Activated CD8-positive, alpha-beta T cell treated with anti-CD3 and anti-CD28 coated beads for 36 hours (primary cell): ENCODE data around the gene SEC14L3. TPM values are rescaled to one million over a fixed set of nuclear protein-coding genes. Genes with fewer than 3 reads are reported as not detected.

Experiments
- ATAC-seq: fragments of 200-7000 bp; cut with Tn5 transposase; one replicate; pipeline ENCODE4 v1.10.0; 2021; ENCODE audit warnings: mild to moderate bottlenecking, moderate library complexity
- CTCF ChIA-PET: fragments of 350-600 bp; sonication (Branson Sonifier 250); formaldehyde crosslinking; loops from one replicate; lab custom pipeline; 2021; ENCODE audit warnings: antibody characterized with exemption; lab: Charles Lee
- POLR2A ChIA-PET: fragments of 350-600 bp; sonication (Branson Sonifier 250); formaldehyde crosslinking; loops from one replicate; lab custom pipeline; 2021; ENCODE audit warnings: antibody characterized with exemption; lab: Charles Lee
- DNase-seq: peaks from one replicate; pipeline ENCODE4 v3.0.0-alpha.2; 2020
- H3K27ac Mint-ChIP-seq: one replicate; pipeline ENCODE4 v1.8.0; 2021; ENCODE audit warnings: mild to moderate bottlenecking, mixed read lengths
- H3K27me3 Mint-ChIP-seq: one replicate; pipeline ENCODE4 v1.8.0; 2021; ENCODE audit warnings: mixed read lengths
- H3K36me3 Mint-ChIP-seq: one replicate; pipeline ENCODE4 v1.8.0; 2021; ENCODE audit warnings: low read depth, mixed read lengths
- H3K4me1 Mint-ChIP-seq: one replicate; pipeline ENCODE4 v1.8.0; 2021; ENCODE audit warnings: low read depth, mixed read lengths
- H3K4me3 Mint-ChIP-seq: one replicate; pipeline ENCODE4 v1.8.0; 2021; ENCODE audit warnings: mild to moderate bottlenecking, moderate library complexity, mixed read lengths
- H3K9me3 Mint-ChIP-seq: one replicate; pipeline ENCODE4 v1.8.0; 2021; ENCODE audit warnings: mixed read lengths
- CTCF ChIP-seq: fragments of 200-600 bp; IDR thresholded peaks from one replicate; pipeline ENCODE4 v1.8.0; 2022; ENCODE audit warnings: antibody characterized with exemption, mild to moderate bottlenecking
- intact Hi-C: fragments of 100-400 bp; cut with micrococcal nuclease; formaldehyde crosslinking; loops from one replicate; pipeline ENCODE4 v1.10.0; 2022
- total RNA-seq, 2 experiments: library from RNA; stranded (reverse); gene quantifications; one replicate each; pipeline ENCODE4 v1.2.3, GENCODE V29; 2021

SEC14L3 gene
- total RNA-seq, 2 experiments from 2014 or later = not detected

GRCh38 chr22:30488121-30488520 is 16.3 kb upstream of the SEC14L3 start:
- no peaks in the 10 kb centered on the region for H3K9me3 Mint-ChIP-seq
- no peak for ATAC-seq

GRCh38 chr22:30486661-30487115 is 14.9 kb upstream of the SEC14L3 start:
- H3K27ac Mint-ChIP-seq = no peak overlapping the region
- no peak for TF ChIP-seq CTCF
- H3K4me1 Mint-ChIP-seq = no peaks in the 10 kb centered on the region
- DNase-seq (no peak), ATAC-seq (no peak)
- H3K27me3 Mint-ChIP-seq = peaks cover 6% of the 10 kb centered on the region
- ChIA-PET CTCF (interaction anchor here (1.0 to 4.8 kb wide), 9 partner anchors 9 to 198 kb away, joined by 4 to 59 read pairs (median 6); partner anchors contain the start of genes CASTOR1, RNF215 and SEC14L3), POLR2A (interaction anchor here (1.5 kb wide), 1 partner anchor 95 kb away, joined by 3 read pairs; no protein-coding TSS in a partner anchor)
- no peaks in the 10 kb centered on the region for H3K9me3 Mint-ChIP-seq
- no peak overlapping the region for H3K4me3 Mint-ChIP-seq
- intact Hi-C loops = no loop called here
- H3K36me3 Mint-ChIP-seq = no peaks in the 10 kb centered on the region

More at GRCh38 chr22:30488121-30488520, 16.3 kb upstream of the SEC14L3 start:
- TF ChIP-seq CTCF = no peak
- Mint-ChIP-seq H3K27ac (no peak overlapping the region), H3K27me3 (peaks cover 4% of the 10 kb centered on the region), H3K4me1 (no peaks in the 10 kb centered on the region), H3K36me3 (no peaks in the 10 kb centered on the region), H3K4me3 (no peak overlapping the region)
- CTCF ChIA-PET = interaction anchor here (1.8 kb wide), 1 partner anchor 97 kb away, joined by 6 read pairs; no protein-coding TSS in a partner anchor
- POLR2A ChIA-PET = no interaction called here
- intact Hi-C loops = no loop called here
- DNase-seq = peak; percentile 13

GRCh38 chr22:30486118-30486517 is 14.3 kb upstream of the SEC14L3 start:
- CTCF ChIA-PET = interaction anchor here (0.7 to 4.8 kb wide), 18 partner anchors 9 to 198 kb away, joined by 3 to 59 read pairs (median 5); partner anchors contain the start of genes CASTOR1, RNF215, SEC14L2 and SEC14L3
- intact Hi-C loops = no loop called here
- DNase-seq (no peak), ATAC-seq (no peak)
- H3K27ac Mint-ChIP-seq = no peak overlapping the region
- no peaks in the 10 kb centered on the region for H3K9me3 Mint-ChIP-seq
- no peak overlapping the region for H3K4me3 Mint-ChIP-seq
- POLR2A ChIA-PET = interaction anchor here (1.0 to 1.5 kb wide), 2 partner anchors 11 to 95 kb away, joined by 3 read pairs; no protein-coding TSS in a partner anchor
- no peaks in the 10 kb centered on the region for H3K4me1 Mint-ChIP-seq
- TF ChIP-seq CTCF = no peak
- H3K27me3 Mint-ChIP-seq = peaks cover 6% of the 10 kb centered on the region
- H3K36me3 Mint-ChIP-seq = no peaks in the 10 kb centered on the region

GRCh38 chr22:30485362-30485988 is 13.7 kb upstream of the SEC14L3 start:
- CTCF ChIA-PET = interaction anchor here (0.7 to 4.8 kb wide), 20 partner anchors 8 to 197 kb away, joined by 3 to 59 read pairs (median 4); partner anchors contain the start of genes CASTOR1, RNF215, SEC14L2 and SEC14L3
- no peaks in the 10 kb centered on the region for H3K36me3 Mint-ChIP-seq

More at GRCh38 chr22:30485362-30485988, 13.7 kb upstream of the SEC14L3 start:
- ATAC-seq = peak; percentile 99
- Mint-ChIP-seq H3K9me3 (no peaks in the 10 kb centered on the region), H3K4me1 (no peaks in the 10 kb centered on the region), H3K4me3 (no peak overlapping the region), H3K27ac (no peak overlapping the region), H3K27me3 (peaks cover 2% of the 10 kb centered on the region)
- peak; percentile 82 for DNase-seq
- intact Hi-C loops = loop anchor here (1.0 kb wide), 1 partner anchor 94 kb away; no protein-coding TSS in a partner anchor
- peak; percentile 97 for TF ChIP-seq CTCF
- POLR2A ChIA-PET = interaction anchor here (1.0 to 1.5 kb wide), 2 partner anchors 10 to 94 kb away, joined by 3 read pairs; no protein-coding TSS in a partner anchor
